Gastroesophageal sphincter (tissue), 3 donors: ENCODE measurements around the gene MCOLN2.

ENCODE experiments used
- CTCF ChIP-seq, 4 experiments: fragments of 200-600 bp in 2 of 4; fragments of 450-650 bp in 2 of 4; sonication (generic) in 1 of 4; IDR thresholded peaks; one replicate each; pipeline ENCODE4 v1.5.1; 2017 to 2019; ENCODE audit warnings: antibody characterized with exemption in 4 of 4, mild to moderate bottlenecking in 2 of 4, moderate library complexity in 2 of 4
- POLR2A ChIP-seq, 2 donors: fragments of 450-650 bp; IDR thresholded peaks; one replicate each; pipeline ENCODE4 v1.6.1; 2017; ENCODE audit warnings: antibody characterized with exemption in 2 of 2, mild to moderate bottlenecking in 2 of 2, moderate library complexity in 1 of 2
- POLR2AphosphoS5 ChIP-seq: sonication (generic); formaldehyde crosslinking; IDR thresholded peaks from one replicate; pipeline ENCODE4 v1.6.1; 2017; ENCODE audit warnings: antibody characterized with exemption

- TF ChIP-seq POLR2AphosphoS5 (no peak), POLR2A (IDR thresholded peaks at IDR 0.05) (no peak), CTCF (IDR thresholded peaks at IDR 0.05) (no peak)
Observed at GRCh38 chr1:84888753-84889152, 108.2 kb downstream of the MCOLN2 start.
